ENCODE data around the gene RUNX1.

The RUNX1 gene

DNA sequence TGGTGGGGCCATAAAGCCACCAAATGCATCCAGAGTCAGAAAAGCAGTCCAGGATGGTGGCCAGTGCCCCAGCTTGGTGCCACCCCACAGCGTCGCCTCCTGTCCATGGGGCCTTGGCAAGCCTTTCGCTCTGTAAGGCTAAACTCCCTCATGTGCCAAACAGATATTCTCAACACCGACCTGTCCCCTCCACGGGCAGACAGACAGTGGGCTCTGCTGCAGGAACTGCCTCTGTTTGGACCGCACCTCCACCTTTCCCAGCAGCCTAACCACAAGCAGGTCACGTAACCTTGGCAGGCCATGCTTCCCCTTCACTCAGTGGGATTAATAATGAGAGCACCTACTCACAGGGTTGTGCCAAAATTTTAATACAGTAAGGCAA is 11.7 kb downstream of the RUNX1 start:
- in situ Hi-C loops (cut with MboI; ENCODE audit: low sequenced_read_pairs): no loop called here

DNA sequence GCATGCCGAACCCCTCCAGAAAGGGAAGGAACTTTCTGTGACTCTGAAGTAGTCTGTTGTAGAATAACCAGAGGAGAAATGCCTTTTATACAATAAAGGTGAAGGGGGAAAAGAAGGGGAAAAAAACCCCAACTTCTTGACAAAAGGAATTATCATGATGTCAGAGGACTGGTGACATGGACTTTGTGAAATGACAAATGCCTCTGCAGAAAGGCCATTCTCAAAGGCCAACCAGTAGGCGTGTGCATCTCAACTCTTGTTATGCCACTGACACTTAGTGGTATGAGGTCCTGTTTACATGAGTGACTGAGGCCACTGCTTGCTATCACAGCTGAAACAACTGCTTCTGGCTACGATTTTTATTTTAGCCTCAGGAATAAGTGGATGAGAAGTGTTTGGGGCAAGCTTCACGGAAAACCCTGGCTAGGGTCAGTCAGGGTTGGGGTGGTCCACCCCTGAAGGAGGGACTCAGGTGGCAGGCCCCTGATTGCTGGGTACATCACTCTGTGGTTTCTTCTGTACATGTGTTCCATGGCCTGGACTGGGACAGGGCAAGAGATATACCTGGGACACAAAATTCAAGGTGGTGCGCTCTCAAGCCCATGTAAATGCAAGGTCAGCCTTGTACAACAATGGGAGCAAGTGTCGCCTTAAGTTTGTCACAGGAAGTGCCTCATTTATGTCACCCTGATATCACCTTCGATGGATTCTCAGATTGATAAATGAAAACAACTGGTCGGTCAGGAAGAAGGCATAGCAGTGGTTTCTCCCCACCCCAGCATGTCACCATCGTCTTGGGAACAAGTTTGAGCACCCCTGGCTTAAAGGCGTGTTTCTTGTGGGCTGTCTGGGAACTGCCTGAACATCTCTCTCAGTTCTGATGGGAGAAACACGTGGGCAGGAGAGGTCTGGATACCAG is 12.4 kb downstream of the RUNX1 start:
- in situ Hi-C loops (cut with MboI; ENCODE audit: low sequenced_read_pairs): no loop called here

DNA sequence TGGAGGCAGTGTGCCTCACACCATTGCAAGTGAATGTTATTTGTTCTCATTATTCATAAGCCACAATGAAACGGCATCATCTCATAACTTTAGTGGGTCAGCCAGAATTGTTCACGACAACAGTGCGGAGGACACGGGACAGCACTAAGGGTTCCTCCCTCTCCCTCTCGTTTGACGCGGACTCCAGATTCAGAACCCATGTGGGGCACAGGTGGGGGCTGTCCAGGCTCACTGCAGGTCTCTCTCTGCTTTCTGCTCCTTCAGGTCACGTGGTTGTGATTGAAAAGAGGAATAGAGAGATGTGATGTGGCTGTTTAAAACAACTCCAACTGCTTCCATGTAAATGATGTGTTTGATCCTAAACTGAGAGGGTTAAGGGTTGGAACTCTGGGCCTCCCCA is 13.5 kb downstream of the RUNX1 start:
- in situ Hi-C loops (cut with MboI; ENCODE audit: low sequenced_read_pairs): no loop called here

DNA sequence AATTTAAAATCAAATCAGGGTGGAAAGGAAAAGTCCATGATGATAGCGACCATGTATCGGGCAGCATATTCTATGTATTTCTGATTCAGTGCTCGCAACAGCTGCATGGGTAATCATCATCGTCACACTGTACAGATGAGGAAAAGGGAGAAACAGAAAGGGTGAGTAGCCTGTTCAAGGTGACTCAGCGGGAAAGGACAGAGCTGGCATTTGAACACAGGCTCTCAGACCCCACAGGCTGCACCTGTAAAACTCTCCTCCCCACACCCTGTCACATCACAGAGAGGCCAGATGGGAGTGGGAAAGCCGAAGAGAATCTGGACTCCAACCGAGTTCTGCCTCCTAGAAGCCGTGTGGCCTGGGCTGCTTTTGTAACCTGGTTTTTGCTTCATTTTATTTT is 14.0 kb downstream of the RUNX1 start:
- in situ Hi-C loops (cut with MboI; ENCODE audit: low sequenced_read_pairs): no loop called here

DNA sequence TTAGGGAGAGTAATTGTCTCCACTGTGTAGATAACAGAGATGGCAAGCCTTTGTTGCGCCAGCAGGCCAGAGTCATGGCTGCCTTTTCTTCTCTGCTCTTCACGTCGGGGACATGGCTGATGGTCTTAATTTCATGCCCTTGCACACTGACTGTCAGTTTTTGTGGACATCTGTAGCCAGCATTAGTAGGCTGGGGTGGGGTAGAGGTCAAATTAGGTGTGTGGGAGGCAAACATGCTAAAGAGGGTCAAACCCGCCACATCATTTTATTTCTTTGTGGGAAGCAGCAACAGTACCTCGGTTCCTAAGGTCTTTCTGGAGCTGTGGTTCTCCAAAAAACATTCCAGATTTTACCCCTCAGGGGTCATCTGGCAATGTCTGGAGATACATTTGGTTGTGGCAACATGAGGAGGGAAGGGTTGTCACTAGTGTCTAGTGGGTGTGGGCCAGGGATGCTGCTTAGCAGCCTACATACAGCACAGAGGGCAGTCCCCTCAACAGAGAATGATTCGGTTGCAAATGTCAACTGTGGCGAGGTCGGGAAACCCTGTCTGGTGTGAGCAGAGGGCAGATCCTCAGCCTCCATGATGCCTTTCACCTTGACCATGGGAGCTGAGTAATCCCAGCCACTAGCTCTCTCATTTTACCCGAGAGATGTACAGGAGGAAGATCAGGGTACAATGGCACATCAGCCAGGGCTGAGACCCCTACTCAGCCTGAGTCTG is 14.7 kb downstream of the RUNX1 start:
- in situ Hi-C loops (cut with MboI; ENCODE audit: low sequenced_read_pairs): no loop called here

DNA sequence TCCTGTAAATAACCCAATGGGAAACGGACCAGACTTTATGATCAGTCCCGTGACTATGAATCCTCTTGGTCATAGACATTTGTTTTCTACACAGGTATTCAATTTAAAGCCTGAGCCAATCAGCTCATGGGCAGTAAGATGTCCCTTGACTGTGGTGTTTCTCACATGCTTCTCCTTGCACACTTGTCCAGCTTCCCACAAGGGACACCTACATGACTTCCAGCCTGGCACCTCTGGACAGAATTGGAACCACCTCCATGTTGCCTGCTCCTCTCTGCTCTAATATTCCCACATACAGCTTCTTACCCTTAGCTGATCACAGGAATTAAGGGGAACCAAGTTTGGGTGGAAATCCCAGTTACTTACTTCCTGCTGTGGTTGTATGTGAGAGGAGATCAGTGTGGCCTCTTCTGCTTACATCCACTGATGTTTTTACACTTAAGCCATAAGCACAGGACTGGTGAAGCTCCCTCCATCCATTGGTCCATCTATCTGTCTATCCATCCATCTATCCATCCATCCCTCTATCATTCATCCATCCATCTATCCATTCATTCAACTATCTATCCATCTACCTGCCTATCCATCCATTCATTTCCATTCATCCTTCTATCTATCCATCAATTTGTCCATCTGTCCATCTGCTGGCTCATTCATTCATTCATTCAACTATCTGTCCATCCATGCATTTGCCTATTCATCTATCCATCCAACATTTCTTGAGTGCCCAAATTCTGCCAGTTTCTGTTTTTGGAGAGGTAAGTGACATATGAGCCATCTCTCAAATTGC is 16.4 kb downstream of the RUNX1 start:
- in situ Hi-C loops (cut with MboI; ENCODE audit: low sequenced_read_pairs): no loop called here

DNA sequence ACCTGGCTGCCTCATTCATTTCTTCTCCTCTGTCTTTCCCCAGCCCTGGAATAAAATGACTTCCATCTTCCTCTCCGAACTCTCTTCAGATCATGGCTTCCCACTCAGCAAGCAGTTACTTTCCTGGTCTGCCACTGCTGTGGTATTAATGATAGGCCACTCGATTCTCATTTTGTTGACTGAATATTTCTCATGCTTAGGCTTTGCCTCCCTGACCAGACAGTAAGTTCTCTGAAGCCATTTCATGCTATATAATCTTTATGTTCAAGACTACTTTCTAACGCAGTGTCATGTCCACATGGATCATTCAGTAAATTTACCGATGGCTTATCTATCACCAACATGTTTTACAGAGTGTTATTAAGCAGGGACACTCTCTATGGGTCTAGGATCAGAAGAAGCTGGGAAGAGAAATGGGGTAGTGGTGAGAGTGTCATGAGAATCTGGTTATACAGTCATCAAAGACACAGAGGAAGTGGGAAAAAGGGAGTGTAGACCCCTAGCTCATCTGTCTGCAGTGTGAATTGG is 20.6 kb downstream of the RUNX1 start:
- in situ Hi-C loops (cut with MboI; ENCODE audit: low sequenced_read_pairs): no loop called here

DNA sequence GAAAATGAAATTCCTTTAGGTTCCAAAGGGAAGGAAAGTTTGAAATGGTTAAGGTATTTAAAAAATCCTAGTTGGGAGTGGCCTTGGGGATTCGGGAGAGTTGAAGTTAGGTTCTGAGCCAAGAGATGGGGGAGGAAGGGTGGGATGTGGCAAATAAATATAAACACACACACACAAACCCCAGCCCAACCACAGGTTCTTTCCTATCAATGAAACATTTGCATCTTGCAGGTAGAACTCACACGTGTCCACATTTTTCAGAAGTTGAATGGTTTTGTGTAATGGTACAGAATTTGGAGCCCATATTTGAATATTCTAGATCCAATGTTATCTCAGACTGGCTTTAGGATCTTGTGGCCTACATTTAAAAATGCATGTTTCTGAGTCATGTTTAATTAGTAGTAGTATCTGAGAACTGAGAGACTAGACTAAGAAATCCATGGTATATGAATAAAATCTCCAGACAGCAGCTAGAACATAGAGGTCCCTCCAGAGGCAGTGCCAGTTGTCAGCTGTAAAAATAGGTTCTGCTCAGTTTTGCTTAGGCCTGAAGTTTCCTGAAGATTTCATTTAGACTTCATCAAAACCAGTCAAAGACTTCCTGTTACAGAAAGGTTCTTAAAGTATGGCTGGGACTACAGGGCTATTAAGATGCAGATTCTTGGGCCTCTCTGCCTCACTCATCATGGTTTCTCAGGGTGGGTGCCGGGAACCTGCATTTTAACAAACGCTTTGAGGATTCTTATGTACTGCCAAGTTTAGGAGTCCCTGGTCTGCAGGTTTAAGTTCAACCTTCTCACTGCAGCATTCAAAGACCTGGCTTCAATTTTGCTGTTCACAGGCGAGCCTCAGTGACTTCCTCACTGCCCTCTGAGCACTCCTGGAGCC is 21.3 kb downstream of the RUNX1 start:
- in situ Hi-C loops (cut with MboI; ENCODE audit: low sequenced_read_pairs): no loop called here

DNA sequence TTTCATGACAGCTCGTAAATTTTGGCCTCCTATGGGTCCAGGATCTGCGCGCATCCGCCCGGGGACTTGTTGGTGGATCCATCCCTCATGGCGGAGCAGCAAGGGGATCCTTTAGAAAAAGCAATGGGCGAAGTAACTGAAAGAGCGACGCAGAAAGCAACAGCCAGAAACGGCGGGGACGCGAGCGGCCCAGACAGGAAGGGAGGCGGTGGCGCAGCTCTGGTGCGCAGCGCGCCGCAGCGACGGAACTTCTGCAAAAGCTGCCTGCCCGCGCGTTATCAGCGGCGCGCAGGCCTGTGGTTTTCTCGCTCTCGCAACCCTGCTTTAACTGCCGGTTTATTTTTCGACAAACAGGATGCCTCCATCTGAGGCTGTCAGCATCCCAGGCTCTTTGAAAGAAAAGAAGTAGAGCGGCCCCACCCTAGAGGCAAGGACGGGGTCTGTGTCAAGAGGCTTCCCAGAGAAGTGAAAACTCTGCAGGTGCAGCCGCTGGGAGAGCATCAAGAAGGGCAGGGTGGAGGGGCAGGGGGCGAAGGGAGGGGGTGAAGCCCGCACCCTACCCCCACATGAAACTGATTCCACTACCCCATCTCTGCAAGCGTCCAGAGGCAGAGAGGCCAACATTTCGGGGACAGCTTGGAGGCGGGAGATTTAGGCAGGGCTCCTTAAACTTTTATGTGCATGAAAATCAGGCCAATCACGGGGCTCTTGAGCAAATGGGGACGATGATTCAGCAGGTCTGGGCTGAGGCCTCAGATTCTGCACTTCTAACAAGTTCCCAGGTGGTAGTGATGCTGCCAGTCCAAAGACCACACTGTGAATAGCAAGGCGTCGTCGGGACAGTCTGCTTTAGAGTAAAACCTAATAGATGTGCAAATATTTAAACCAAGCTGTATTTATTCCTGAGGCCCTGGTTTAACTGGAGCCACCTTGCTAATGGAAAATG is 22.2 kb downstream of the RUNX1 start:
- in situ Hi-C loops (cut with MboI; ENCODE audit: low sequenced_read_pairs): no loop called here

DNA sequence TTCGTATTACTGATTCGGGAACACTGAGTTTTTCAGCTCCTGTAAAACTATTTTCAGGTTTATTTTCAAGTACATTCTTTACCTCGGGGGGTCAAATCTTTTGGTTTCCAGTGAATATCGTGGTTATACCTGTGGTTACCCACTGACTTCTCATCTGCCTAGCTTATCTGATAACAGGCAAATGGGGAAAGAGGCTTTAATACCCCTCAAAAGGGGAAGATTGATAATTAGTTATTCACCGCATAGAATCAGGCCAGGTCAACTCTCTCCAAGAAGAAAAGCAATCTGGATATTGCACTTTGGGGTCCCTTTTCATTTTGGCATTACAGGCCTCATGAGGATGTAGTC is 23.0 kb downstream of the RUNX1 start:
- in situ Hi-C loops (cut with MboI; ENCODE audit: low sequenced_read_pairs): no loop called here

DNA sequence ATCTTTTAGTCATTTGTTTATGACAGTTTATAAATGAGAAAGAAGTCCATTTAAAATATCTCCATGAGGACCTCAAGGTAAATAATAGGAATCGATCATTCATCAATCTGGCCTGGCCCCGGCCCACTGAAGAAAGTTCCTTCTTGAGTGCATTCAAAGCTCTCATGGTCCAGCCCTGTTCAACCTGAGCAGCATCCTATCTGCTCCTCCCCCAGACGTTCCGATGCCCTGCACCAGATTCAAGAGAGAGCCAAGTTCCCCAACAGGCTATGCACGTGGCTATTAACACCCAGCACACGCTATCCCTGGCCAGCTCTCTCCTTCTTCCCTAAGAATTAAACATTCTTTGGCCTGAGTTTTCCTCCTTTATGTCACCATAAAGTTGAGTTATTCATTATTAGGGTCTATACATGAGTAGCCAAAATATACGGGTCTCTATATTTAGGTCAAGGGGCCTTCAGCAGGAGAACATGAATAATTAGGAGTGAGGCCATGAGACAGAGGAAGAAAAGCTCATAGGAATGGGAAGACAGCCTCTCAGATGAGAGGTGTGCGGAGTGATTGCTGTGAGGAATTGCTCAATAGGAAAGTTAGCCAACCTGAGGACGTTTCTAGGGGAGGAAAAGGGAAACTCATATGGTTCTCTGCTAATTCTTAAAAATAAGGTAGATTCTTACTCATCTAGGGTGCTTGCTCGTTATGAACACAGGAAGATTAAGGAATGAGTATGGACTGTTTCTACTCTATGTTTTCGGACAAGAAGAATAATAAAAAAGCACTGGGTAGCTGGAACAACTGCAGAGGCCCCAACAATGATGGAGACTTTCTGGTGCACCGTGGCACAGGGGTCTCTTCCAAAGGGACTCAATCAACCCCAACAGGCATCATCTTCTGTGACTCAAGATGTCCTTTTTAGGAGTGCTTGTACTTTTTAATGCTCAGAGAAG is 23.6 kb downstream of the RUNX1 start:
- in situ Hi-C loops (cut with MboI; ENCODE audit: low sequenced_read_pairs): no loop called here

DNA sequence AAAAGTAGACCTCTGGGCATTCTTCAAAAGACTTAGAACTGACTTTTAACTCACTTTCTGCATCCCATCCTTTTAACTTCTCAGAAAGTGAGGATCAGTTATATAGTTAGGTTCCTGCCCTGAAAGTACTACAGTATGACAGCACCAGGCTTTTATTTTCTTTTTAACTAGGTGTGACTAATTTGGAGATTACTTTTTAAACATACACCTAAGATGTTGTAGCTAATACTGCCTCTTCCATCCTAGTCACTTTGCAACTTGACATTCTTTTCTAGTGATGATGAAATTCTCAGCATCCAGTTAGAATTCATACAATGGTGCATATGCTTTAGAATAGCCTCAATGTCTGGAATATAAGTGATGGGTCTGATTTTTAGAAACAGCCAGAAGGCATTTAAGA is 24.6 kb downstream of the RUNX1 start:
- in situ Hi-C loops (cut with MboI; ENCODE audit: low sequenced_read_pairs): no loop called here

DNA sequence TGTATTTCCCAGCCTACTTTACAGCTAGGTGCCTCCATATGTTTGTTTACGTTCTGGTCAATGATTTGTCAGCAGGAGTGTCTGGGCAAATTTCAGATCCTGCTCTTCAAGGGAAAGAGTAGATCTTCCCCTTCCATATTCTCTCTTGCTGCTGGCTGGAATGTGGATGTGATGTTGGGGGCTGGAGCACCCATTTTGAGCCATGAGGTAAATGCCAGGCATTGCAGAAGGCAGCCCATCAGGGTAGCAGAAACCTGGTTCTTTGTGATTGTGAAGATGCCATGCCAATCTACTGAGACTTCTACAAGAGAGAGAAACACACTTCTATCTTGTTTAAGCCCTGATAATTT is 25.1 kb downstream of the RUNX1 start:
- in situ Hi-C loops (cut with MboI; ENCODE audit: low sequenced_read_pairs): no loop called here

DNA sequence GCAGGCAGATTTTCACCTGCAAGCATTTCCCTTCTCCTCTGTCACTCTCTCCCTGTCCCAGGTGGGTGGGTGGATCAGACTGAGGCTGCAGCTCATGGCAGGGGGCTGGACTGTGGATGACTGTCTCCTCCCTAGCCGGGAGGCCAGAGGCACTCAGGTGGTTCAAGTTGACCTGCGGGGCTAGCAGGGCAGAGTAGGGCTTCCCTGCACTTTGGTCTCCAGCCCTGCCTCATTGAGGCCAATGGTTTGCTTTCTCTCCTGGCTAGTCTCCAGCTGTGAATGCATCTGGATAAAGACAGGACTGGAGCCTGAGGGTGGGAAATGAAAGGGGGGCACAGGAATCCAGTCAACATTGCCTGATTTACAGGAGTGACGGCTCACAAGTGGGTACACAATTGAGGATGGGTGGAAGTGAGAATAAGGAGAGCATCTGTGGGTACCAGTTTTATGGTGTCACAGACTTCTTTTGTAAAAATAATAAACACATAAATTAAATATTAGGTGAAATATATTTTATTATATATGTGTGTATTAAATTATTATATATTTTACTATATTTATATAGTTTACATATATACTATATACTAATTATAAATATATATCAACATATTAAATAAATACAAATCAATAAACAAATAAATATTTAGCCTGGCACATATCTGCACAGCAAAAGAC is 25.6 kb downstream of the RUNX1 start:
- in situ Hi-C loops (cut with MboI; ENCODE audit: low sequenced_read_pairs): no loop called here

DNA sequence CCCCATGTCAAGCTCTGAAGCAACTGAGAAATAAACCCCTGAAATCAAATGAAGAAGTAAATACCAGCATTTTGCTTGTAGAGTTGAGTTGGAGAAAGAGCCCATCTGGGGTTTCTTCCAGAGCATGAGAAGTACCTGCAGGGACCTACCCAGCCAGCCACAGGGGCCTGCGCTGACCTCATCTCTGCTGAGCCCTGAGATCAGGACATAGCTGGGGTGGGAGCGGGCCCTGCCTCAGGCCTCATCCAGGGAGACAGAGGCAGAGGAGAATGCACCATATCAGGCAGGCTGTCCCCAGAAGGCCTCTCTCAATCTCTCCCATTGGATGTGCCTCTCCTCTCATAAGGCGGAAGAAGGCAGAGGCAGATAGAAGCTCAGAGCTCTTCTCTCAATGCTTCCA is 27.6 kb downstream of the RUNX1 start:
- in situ Hi-C loops (cut with MboI; ENCODE audit: low sequenced_read_pairs): no loop called here

DNA sequence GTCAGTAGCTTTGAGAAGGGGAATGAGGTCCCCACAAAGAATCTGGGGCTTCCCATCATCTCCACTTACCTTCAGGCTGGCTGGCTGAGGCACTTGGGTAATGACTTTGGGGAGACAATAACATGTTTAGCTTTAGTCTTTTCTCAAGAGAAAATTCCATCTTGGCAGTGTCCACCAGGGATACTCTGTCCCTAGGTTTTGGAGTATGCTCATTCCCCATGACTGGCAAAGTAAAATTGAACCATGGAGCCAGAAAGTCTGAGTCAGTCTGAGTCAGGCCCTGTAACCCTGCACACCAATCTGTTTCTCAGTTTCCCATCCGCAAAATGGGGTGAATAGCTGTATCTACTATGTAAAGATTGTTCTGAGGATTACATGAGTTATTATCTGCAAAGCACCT is 28.2 kb downstream of the RUNX1 start:
- in situ Hi-C loops (cut with MboI; ENCODE audit: low sequenced_read_pairs): no loop called here

DNA sequence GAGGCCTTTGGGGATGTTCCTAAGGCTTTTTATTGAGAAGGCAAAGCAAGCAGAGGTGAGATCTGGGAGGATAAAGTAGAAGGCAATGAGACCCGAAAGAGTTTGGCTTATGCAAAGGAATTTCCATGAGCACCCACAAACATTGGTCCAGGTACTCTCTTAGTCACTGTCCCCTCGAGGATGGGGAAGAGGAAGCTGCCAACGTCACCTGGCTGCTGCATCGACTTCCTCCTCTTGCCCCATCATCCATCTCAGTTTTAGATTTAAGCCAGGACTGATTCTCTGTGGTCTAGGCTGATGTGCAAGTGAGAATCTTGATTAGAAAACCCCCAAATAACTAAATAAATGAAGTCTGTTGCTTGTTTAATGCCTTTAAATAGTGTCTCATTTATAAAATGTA is 28.7 kb downstream of the RUNX1 start:
- in situ Hi-C loops (cut with MboI; ENCODE audit: low sequenced_read_pairs): no loop called here

DNA sequence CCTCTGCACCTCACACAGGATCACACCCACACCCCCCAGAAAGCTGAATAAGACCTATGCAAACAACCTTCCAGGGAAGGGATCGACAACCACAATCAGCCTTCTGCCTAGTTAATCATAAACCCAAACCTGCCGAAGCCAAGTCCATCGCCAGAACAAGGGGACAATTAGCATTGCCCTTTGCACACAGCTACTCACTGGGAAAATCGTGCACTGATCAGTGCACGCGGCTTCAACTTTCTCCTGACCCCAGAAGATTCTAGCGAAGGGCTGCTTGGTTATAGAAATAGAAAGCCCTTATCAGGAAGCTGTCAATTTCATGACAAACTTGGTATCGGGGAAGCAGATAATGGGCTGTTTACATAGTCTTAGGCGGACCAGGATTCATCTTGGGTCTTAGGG is 29.5 kb downstream of the RUNX1 start:
- in situ Hi-C loops (cut with MboI; ENCODE audit: low sequenced_read_pairs): no loop called here
